Measurements from ENCODE around the gene DYRK4.

DNA sequence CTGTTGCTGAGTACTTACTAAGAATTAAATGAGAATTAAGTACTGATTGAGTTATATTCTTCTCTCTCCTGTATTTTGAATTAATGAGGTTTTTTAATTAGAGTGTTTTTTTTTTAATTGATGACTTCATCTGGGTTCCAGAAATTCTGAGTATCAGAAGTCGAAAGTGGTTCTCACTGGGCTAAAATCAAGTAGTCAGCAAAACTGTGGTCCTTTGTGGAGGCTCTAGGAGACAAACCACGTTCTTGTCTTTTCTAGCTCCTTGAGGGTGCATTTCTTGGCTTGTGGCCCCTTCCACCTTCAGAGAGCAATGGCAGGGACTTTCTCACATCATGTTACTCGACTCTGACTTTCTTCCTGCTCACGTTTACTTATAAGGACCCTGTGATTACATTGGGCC, 8.1 kb upstream of the DYRK4 start:
- TF ChIP-seq, protein P1, sequence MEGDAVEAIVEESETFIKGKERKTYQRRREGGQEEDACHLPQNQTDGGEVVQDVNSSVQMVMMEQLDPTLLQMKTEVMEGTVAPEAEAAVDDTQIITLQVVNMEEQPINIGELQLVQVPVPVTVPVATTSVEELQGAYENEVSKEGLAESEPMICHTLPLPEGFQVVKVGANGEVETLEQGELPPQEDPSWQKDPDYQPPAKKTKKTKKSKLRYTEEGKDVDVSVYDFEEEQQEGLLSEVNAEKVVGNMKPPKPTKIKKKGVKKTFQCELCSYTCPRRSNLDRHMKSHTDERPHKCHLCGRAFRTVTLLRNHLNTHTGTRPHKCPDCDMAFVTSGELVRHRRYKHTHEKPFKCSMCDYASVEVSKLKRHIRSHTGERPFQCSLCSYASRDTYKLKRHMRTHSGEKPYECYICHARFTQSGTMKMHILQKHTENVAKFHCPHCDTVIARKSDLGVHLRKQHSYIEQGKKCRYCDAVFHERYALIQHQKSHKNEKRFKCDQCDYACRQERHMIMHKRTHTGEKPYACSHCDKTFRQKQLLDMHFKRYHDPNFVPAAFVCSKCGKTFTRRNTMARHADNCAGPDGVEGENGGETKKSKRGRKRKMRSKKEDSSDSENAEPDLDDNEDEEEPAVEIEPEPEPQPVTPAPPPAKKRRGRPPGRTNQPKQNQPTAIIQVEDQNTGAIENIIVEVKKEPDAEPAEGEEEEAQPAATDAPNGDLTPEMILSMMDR (IDR thresholded peaks at IDR 0.05), result no peak
- TF ChIP-seq POLR2A (IDR thresholded peaks at IDR 0.05), result no peak
